ENCODE results near the gene ADAMTSL4. TPM values are rescaled to one million over a fixed set of nuclear protein-coding genes. Genes with fewer than 3 reads are reported as not detected.

The ADAMTSL4 gene
- total RNA-seq = 70.2 TPM

GRCh38 chr1:150548632-150549495, at the start of gene ADAMTSL4:
TSS of gene ADAMTSL4 (plus strand) at chr1:150549408. CDS start at chr1:150552289, 2,881 bp downstream.
- ATAC-seq (peak; percentile 4), DNase-seq (ENCODE audit: low spot score) (peak; percentile 77)
- intact Hi-C loops (cut with DNase I) = no loop called here

GRCh38 chr1:150505431-150505830, 43.8 kb upstream of the ADAMTSL4 start:
- intact Hi-C loops (cut with DNase I) = no loop called here
- no peak for DNase-seq (ENCODE audit: low spot score)
- ATAC-seq = no peak

GRCh38 chr1:150507912-150508864, 41.0 kb upstream of the ADAMTSL4 start, which contains the start of gene ECM1:
TSS of gene ECM1 (plus strand) at chr1:150508109. CDS start at chr1:150508210, 101 bp downstream.
- intact Hi-C loops (cut with DNase I) = no loop called here
- DNase-seq (ENCODE audit: low spot score) = no peak
- ATAC-seq = peak; percentile 90

- intact Hi-C loops (cut with DNase I) = no loop called here
- no peak for ATAC-seq
- DNase-seq (ENCODE audit: low spot score) = no peak
Measured at GRCh38 chr1:150508982-150509381, 40.2 kb upstream of the ADAMTSL4 start.

- intact Hi-C loops (cut with DNase I) = no loop called here
- DNase-seq (ENCODE audit: low spot score) (no peak), ATAC-seq (no peak)
Measured at GRCh38 chr1:150511551-150511950, 37.7 kb upstream of the ADAMTSL4 start.

- ATAC-seq = no peak
- DNase-seq (ENCODE audit: low spot score) = no peak
- intact Hi-C loops (cut with DNase I) = no loop called here
Measured at GRCh38 chr1:150511985-150512660, 37.1 kb upstream of the ADAMTSL4 start.

- DNase-seq (ENCODE audit: low spot score) (no peak), ATAC-seq (no peak)
- intact Hi-C loops (cut with DNase I) = no loop called here
Measured at GRCh38 chr1:150512846-150513245, 36.4 kb upstream of the ADAMTSL4 start.

GRCh38 chr1:150513351-150513791, 35.8 kb upstream of the ADAMTSL4 start:
- intact Hi-C loops (cut with DNase I) = no loop called here
- DNase-seq (ENCODE audit: low spot score) = no peak
- no peak for ATAC-seq

GRCh38 chr1:150514260-150514659, 34.9 kb upstream of the ADAMTSL4 start:
- no peak for ATAC-seq
- intact Hi-C loops (cut with DNase I) = no loop called here
- no peak for DNase-seq (ENCODE audit: low spot score)

- ATAC-seq (peak; percentile 1), DNase-seq (ENCODE audit: low spot score) (no peak)
- intact Hi-C loops (cut with DNase I) = no loop called here
Measured at GRCh38 chr1:150514913-150515327, 34.3 kb upstream of the ADAMTSL4 start.

GRCh38 chr1:150515328-150516049, 33.7 kb upstream of the ADAMTSL4 start, which contains the start of gene FALEC:
TSS of gene FALEC (plus strand) at chr1:150515752.
- ATAC-seq (peak; percentile 98), DNase-seq (ENCODE audit: low spot score) (peak; percentile 96)
- intact Hi-C loops (cut with DNase I) = no loop called here

- intact Hi-C loops (cut with DNase I) = no loop called here
- DNase-seq (ENCODE audit: low spot score) = no peak
- ATAC-seq = peak; percentile 38
Measured at GRCh38 chr1:150516050-150516591, 33.1 kb upstream of the ADAMTSL4 start.

GRCh38 chr1:150516616-150517015, 32.6 kb upstream of the ADAMTSL4 start:
- intact Hi-C loops (cut with DNase I) = no loop called here
- no peak for DNase-seq (ENCODE audit: low spot score)
- ATAC-seq = no peak

- no peak for ATAC-seq
- intact Hi-C loops (cut with DNase I) = no loop called here
Measured at GRCh38 chr1:150521196-150521968, 27.8 kb upstream of the ADAMTSL4 start.

GRCh38 chr1:150525348-150525747, 23.9 kb upstream of the ADAMTSL4 start:
- ATAC-seq (no peak), DNase-seq (ENCODE audit: low spot score) (no peak)
- intact Hi-C loops (cut with DNase I) = no loop called here

More at GRCh38 chr1:150521196-150521968, 27.8 kb upstream of the ADAMTSL4 start:
- no peak for DNase-seq (ENCODE audit: low spot score)

GRCh38 chr1:150528196-150528595, 21.0 kb upstream of the ADAMTSL4 start:
- ATAC-seq = no peak
- intact Hi-C loops (cut with DNase I) = no loop called here
- DNase-seq (ENCODE audit: low spot score) = no peak

GRCh38 chr1:150529017-150529416, 20.2 kb upstream of the ADAMTSL4 start:
- intact Hi-C loops (cut with DNase I) = no loop called here
- ATAC-seq (peak; percentile 6), DNase-seq (ENCODE audit: low spot score) (no peak)
